SK-N-SH (cell line): ENCODE data around the gene ITGA2. TPM values are rescaled to one million over a fixed set of nuclear protein-coding genes. Genes with fewer than 3 reads are reported as not detected.

Experiments used
- CTCF ChIA-PET: fragments of 300-600, 350-600 bp; formaldehyde crosslinking; extraction: SDS; loops from one replicate; lab custom pipeline; 2021; lab: Yijun Ruan, JAX
- POLR2A ChIA-PET: fragments of 350-600 bp; sonication (Branson Sonifier 250); formaldehyde crosslinking; extraction: SDS; loops from one replicate; lab custom pipeline; 2020; ENCODE audit warnings: antibody characterized with exemption, inconsistent platforms; lab: Yijun Ruan, JAX
- DNase-seq: peaks from one replicate; pipeline ENCODE4 v3.0.0; 2012
- H2AFZ ChIP-seq: fragments of 200-600 bp; sonication (generic); 2 replicates; pipeline ENCODE4 v1.8.1; 2016; ENCODE audit warnings: antibody characterized with exemption, mild to moderate bottlenecking, low read depth
- H3F3A ChIP-seq: fragments of 200-600 bp; sonication (generic); replicated peaks from 2 replicates; pipeline ENCODE3; 2016; ENCODE audit warnings: antibody characterized with exemption, mild to moderate bottlenecking; ENCODE audit not compliant: insufficient read depth
- H3K27ac ChIP-seq, 2 experiments: fragments of 200-500 bp in 1 of 2; fragments of 200-600 bp in 1 of 2; sonication (Bioruptor generic) in 1 of 2; sonication (generic), shearing (Covaris generic) in 1 of 2; 2 replicates each; pipeline versions ENCODE4 v1.5.1 to v1.6.1; 2014 to 2016; ENCODE audit warnings: low read depth in 2 of 2, inconsistent platforms in 1 of 2, low read length in 1 of 2, mild to moderate bottlenecking in 1 of 2, mixed read lengths in 1 of 2
- H3K27me3 ChIP-seq: fragments of 200-600 bp; sonication (generic), shearing (Covaris generic); 2 replicates; pipeline ENCODE4 v1.6.1; 2016; ENCODE audit warnings: mixed run types; ENCODE audit not compliant: insufficient read depth
- H3K36me3 ChIP-seq, 2 experiments: fragments of 200-500 bp in 1 of 2; fragments of 200-600 bp in 1 of 2; sonication (Bioruptor generic) in 1 of 2; sonication (generic) in 1 of 2; replicated peaks in 1 of 2; 2 replicates each; pipeline versions ENCODE3 to v1.5.1; 2014 to 2016; ENCODE audit warnings: low read length in 1 of 2, mild to moderate bottlenecking in 1 of 2; ENCODE audit not compliant: insufficient read depth in 2 of 2, control insufficient read depth in 1 of 2
- H3K4me1 ChIP-seq, 2 experiments: fragments of 200-500 bp in 1 of 2; fragments of 200-600 bp in 1 of 2; sonication (Bioruptor generic) in 1 of 2; sonication (generic), shearing (Covaris generic) in 1 of 2; 2 replicates each; pipeline versions ENCODE4 v1.5.1 to v1.6.1; 2014 to 2016; ENCODE audit warnings: low read depth in 1 of 2, low read length in 1 of 2, mixed run types in 1 of 2; ENCODE audit not compliant: insufficient read depth in 2 of 2, control insufficient read depth in 1 of 2
- H3K4me2 ChIP-seq: fragments of 200-600 bp; sonication (generic), shearing (Covaris generic); 2 replicates; pipeline ENCODE4 v1.6.1; 2017; ENCODE audit warnings: mixed run types
- H3K4me3 ChIP-seq, 2 experiments: fragments of 200-500 bp in 1 of 2; fragments of 200-600 bp in 1 of 2; sonication (Bioruptor generic) in 1 of 2; sonication (generic), shearing (Covaris generic) in 1 of 2; 2 replicates each; pipeline versions ENCODE4 v1.5.1 to v1.8.1; 2014 to 2016; ENCODE audit warnings: low read depth in 2 of 2, inconsistent platforms in 1 of 2, low read length in 1 of 2, mild to moderate bottlenecking in 1 of 2, mixed read lengths in 1 of 2, moderate library complexity in 1 of 2
- H3K79me2 ChIP-seq: fragments of 200-600 bp; sonication (generic); 2 replicates; pipeline ENCODE4 v1.8.1; 2017; ENCODE audit warnings: mild to moderate bottlenecking; ENCODE audit not compliant: insufficient read depth
- H3K9ac ChIP-seq: fragments of 200-600 bp; sonication (generic); 2 replicates; pipeline ENCODE4 v1.6.1; 2017; ENCODE audit warnings: mixed run types
- H3K9me2 ChIP-seq: fragments of 200-600 bp; sonication (generic); 2 replicates; pipeline ENCODE4 v1.6.1; 2017; ENCODE audit warnings: mixed run types
- H3K9me3 ChIP-seq: fragments of 200-600 bp; sonication (generic); 2 replicates; pipeline ENCODE4 v1.6.1; 2017; ENCODE audit warnings: mixed run types, mild to moderate bottlenecking, moderate library complexity
- H4K20me1 ChIP-seq: fragments of 200-600 bp; sonication (generic); 2 replicates; pipeline ENCODE4 v1.6.1; 2017; ENCODE audit warnings: mild to moderate bottlenecking, mixed run types; ENCODE audit not compliant: insufficient read depth
- EP300 ChIP-seq, 2 experiments: IDR thresholded peaks; 2 replicates each; pipeline versions ENCODE4 v1.4.0 to v1.6.1; 2012; ENCODE audit warnings: borderline replicate concordance in 1 of 2, low read depth in 1 of 2, low read length in 1 of 2
- EZH2phosphoT487 ChIP-seq: fragments of 200-600 bp; sonication (generic); IDR thresholded peaks from 2 replicates; pipeline ENCODE4 v1.6.1; 2017; ENCODE audit warnings: low read depth, mixed run types, mild to moderate bottlenecking, antibody characterized with exemption, moderate library complexity, borderline replicate concordance
- FOXM1 ChIP-seq: IDR thresholded peaks from 2 replicates; pipeline ENCODE4 v1.4.0; 2012; ENCODE audit warnings: low read depth, mild to moderate bottlenecking
- JUND ChIP-seq: IDR thresholded peaks from 2 replicates; pipeline ENCODE4 v1.4.0; 2012
- MEF2A ChIP-seq: IDR thresholded peaks from 2 replicates; pipeline ENCODE4 v1.4.0; 2012; ENCODE audit warnings: low read depth, borderline replicate concordance
- RCOR1 ChIP-seq: fragments of 150-350 bp; IDR thresholded peaks from 2 replicates; pipeline ENCODE4 v1.6.1; 2017; ENCODE audit warnings: antibody characterized with exemption, low read length
- RXRA ChIP-seq: IDR thresholded peaks from 2 replicates; pipeline ENCODE4 v1.4.0; 2012; ENCODE audit warnings: low read depth, mild to moderate bottlenecking, borderline replicate concordance
- SMC3 ChIP-seq: IDR thresholded peaks from 2 replicates; pipeline ENCODE4 v1.6.1; 2012; ENCODE audit warnings: low read depth, low read length, improper control_type of control experiment
- TAF1 ChIP-seq: IDR thresholded peaks from 2 replicates; pipeline ENCODE4 v1.6.1; 2012; ENCODE audit warnings: low read depth, mild to moderate bottlenecking, low read length, moderate library complexity, borderline replicate concordance
- TEAD4 ChIP-seq: IDR thresholded peaks from 2 replicates; pipeline ENCODE4 v1.4.0; 2012; ENCODE audit warnings: mild to moderate bottlenecking, borderline replicate concordance; ENCODE audit not compliant: insufficient read depth
- WGBS: methylation state at CpG from one replicate; pipeline ENCODE4 v1.1.6; 2017; ENCODE audit warnings: low lambda C conversion rate; 5-methylcytosine and 5-hydroxymethylcytosine counted together
- polyA plus RNA-seq, 3 experiments: library from polyadenylated mRNA; depleted of rRNA; stranded (reverse); fragments of >200 nt; gene quantifications; 2 replicates each; pipeline ENCODE4 v1.2.3, GENCODE V29; 2012
- TF ChIP-seq, protein P1 (sequence below): fragments of 150-350 bp; IDR thresholded peaks from 2 replicates; pipeline ENCODE4 v1.6.1; 2016; ENCODE audit warnings: mild to moderate bottlenecking, low read depth, low read length
- TF ChIP-seq, protein P2 (sequence below): IDR thresholded peaks from 2 replicates; pipeline ENCODE4; 2012

The ITGA2 gene
- polyA plus RNA-seq, 1 of the 3 experiments (the other 2 are of a cell fraction) = 38.2 TPM

DNA sequence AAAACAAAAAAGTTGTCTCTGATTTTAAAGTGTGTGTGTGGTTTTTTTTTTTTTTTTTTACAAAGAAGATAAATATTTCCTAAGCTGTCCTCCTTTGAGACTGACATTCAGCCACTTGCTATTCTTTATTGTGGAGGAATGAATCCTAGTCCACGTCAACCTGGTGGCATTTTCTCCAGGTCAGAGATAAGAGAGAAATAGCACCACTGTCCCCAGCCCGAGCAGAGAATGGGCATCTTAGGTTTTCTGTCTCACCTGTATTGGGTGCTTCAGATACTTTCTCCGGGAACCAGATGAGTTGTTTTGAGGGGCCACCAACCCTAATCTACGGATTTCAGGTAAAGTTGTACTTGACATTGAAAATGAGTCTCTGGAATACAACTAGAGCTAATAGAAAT lies 1.4 kb downstream of the ITGA2 start:
- H3K4me2 ChIP-seq = peak overlapping the region; percentile 74

DNA sequence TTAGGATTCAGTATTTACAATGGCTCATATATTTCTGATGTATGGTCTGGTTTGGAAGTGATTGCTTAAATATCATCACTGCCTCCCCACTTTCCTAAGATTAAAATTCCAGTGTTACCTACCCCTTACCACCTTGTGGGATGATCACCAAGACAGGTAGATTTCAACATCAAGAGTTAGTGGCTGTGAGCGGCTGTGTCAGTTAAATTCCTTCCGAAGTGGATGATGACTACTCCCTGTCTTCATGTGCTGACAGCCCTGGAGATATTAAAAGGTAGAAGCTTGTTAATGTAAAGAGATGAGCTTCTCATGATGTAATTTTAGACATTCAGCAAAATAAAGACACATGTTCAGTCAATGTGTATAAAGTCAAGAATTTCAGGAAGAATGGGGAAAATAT lies 4.2 kb downstream of the ITGA2 start:
- peaks cover 19% of the 10 kb centered on the region for H4K20me1 ChIP-seq
- H3K9ac ChIP-seq = no peak overlapping the region
- POLR2A ChIA-PET = no interaction called here
- H3K9me2 ChIP-seq = no peaks in the 10 kb centered on the region
- peak overlapping the region in 1 of 2 experiments; percentile 42; a peak in 1 of 4 replicates for H3K27ac ChIP-seq
- DNase-seq = no peak
- H3K4me1 ChIP-seq = peaks cover 6 to 18% of the 10 kb centered on the region in 2 experiments; a peak in 3 of 4 replicates
- TF ChIP-seq TAF1 = no peak
- no peak for TF ChIP-seq RXRA
- TF ChIP-seq, protein P1, sequence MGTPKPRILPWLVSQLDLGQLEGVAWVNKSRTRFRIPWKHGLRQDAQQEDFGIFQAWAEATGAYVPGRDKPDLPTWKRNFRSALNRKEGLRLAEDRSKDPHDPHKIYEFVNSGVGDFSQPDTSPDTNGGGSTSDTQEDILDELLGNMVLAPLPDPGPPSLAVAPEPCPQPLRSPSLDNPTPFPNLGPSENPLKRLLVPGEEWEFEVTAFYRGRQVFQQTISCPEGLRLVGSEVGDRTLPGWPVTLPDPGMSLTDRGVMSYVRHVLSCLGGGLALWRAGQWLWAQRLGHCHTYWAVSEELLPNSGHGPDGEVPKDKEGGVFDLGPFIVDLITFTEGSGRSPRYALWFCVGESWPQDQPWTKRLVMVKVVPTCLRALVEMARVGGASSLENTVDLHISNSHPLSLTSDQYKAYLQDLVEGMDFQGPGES = no peak
- TF ChIP-seq, protein P2, sequence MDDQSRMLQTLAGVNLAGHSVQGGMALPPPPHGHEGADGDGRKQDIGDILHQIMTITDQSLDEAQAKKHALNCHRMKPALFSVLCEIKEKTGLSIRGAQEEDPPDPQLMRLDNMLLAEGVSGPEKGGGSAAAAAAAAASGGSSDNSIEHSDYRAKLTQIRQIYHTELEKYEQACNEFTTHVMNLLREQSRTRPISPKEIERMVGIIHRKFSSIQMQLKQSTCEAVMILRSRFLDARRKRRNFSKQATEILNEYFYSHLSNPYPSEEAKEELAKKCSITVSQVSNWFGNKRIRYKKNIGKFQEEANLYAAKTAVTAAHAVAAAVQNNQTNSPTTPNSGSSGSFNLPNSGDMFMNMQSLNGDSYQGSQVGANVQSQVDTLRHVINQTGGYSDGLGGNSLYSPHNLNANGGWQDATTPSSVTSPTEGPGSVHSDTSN = no peak
- no peak for TF ChIP-seq EP300 (IDR thresholded peaks at IDR 0.05; ENCODE audit: borderline replicate concordance in 1 of 2, low read depth in 1 of 2, low read length in 1 of 2)
- no peak for TF ChIP-seq FOXM1
- no peak for TF ChIP-seq RCOR1
- TF ChIP-seq EZH2phosphoT487 = no peak
- TF ChIP-seq MEF2A = no peak
- no peak for TF ChIP-seq SMC3
- TF ChIP-seq JUND = no peak
- CTCF ChIA-PET = interaction anchor here (0.8 kb wide), 1 partner anchor 40 kb away, joined by 3 read pairs; no protein-coding TSS in a partner anchor
- H3K4me3 ChIP-seq = peak overlapping the region in 1 of 2 experiments; percentile 59; a peak in 2 of 4 replicates
- peaks cover 6 to 56% of the 10 kb centered on the region in 2 experiments for H3K36me3 ChIP-seq
- no peak overlapping the region for H2AFZ ChIP-seq
- peak overlapping the region; percentile 74 for H3K4me2 ChIP-seq
- peaks cover 46% of the 10 kb centered on the region for H3F3A ChIP-seq
- H3K79me2 ChIP-seq = peaks cover 92% of the 10 kb centered on the region
- 93% methylated on average over 2 of the region's 2 CpGs for WGBS
- no peaks in the 10 kb centered on the region for H3K9me3 ChIP-seq
- H3K27me3 ChIP-seq = no peaks in the 10 kb centered on the region

More for the DNA sequence above, 1.4 kb downstream of the ITGA2 start:
- Histone ChIP-seq H3F3A (peaks cover 35% of the 10 kb centered on the region), H3K9me3 (no peaks in the 10 kb centered on the region), H3K79me2 (peaks cover 64% of the 10 kb centered on the region), H3K27me3 (no peaks in the 10 kb centered on the region), H3K36me3 (peaks cover 6 to 37% of the 10 kb centered on the region in 2 experiments), H2AFZ (no peak overlapping the region), H4K20me1 (peaks cover 15% of the 10 kb centered on the region; the same call in 1 of the 2 replicates), H3K27ac (peak overlapping the region; percentile 30 to 81), H3K9ac (peak overlapping the region; percentile 76), H3K4me3 (peak overlapping the region; percentile 83 to 87), H3K4me1 (peaks cover 6 to 16% of the 10 kb centered on the region in 2 experiments), H3K9me2 (no peaks in the 10 kb centered on the region)
- TF ChIP-seq TEAD4 = no peak
- ChIA-PET POLR2A (no interaction called here), CTCF (interaction anchor here (0.8 to 1.7 kb wide), 6 partner anchors 30 to 106 kb away, joined by 3 to 6 read pairs (median 3); no protein-coding TSS in a partner anchor)
- 62% methylated on average over 4 of the region's 4 CpGs for WGBS
- no peak for DNase-seq
